ENCODE data around the gene TPPP.

DNA sequence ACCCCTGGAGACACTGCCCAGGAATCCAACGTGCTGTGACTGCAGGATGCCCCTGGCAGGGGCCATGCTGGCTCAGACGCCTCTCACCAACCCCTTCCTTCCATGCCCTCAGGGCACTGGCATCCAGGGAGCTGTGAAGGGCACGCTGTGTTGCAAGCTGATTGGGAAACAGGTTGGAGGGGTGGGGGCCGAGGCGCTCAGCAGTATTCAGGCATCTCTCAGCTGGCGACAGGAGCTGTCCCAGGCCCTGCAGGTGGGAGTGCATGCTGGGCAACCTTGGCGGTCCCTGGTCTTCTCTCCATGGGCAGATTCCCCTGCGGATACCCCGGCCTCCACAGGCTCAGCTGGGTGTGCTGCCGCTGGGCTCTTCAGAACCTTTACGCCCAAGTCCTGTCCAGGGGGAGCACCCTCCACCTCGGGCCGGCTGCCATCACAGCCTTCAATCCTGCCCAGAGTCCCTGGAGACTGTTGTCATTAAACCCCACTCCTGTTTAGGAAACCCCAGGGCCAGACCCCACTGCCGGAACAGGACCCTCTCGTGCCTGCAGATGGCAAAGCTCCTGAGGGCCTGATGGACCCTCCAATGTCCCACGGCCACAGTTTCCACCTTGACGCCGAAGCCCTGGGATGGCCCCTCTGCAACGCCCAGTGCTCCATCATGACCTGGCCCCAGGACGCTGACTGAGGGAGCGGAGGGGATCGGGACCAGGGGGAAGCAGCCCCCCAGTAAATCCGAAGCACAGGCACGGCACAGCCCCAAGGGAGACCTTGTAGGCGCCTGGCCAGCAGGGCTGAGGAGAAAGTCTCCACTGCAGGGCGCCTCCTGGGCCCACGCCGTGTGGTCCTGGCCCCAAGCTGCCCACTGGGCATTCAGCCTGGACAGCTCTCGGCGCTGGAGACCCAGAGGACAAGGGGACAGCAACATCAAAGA lies 9.3 kb downstream of the TPPP start:
- TF ChIP-seq MXI1 (IDR thresholded peaks at IDR 0.05; ENCODE audit: borderline replicate concordance, low read depth, low read length) (no peak), EP300 (IDR thresholded peaks at IDR 0.05; ENCODE audit: low read depth in 2 of 2, low read length in 2 of 2) (no peak), EP300 (CRISPR knock-in tag; IDR thresholded peaks at IDR 0.05; ENCODE audit: borderline replicate concordance) (no peak)
- TF ChIP-seq, protein P1, sequence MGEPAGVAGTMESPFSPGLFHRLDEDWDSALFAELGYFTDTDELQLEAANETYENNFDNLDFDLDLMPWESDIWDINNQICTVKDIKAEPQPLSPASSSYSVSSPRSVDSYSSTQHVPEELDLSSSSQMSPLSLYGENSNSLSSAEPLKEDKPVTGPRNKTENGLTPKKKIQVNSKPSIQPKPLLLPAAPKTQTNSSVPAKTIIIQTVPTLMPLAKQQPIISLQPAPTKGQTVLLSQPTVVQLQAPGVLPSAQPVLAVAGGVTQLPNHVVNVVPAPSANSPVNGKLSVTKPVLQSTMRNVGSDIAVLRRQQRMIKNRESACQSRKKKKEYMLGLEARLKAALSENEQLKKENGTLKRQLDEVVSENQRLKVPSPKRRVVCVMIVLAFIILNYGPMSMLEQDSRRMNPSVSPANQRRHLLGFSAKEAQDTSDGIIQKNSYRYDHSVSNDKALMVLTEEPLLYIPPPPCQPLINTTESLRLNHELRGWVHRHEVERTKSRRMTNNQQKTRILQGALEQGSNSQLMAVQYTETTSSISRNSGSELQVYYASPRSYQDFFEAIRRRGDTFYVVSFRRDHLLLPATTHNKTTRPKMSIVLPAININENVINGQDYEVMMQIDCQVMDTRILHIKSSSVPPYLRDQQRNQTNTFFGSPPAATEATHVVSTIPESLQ (CRISPR knock-in tag; conservative IDR thresholded peaks at IDR 0.05): no peak

All from HepG2 (cell line).